MM.1S (cell line): ENCODE results near the gene PRKG1.

Experiments used
- DNase-seq: peaks from one replicate; pipeline ENCODE4 v3.0.0-alpha.2; 2015
- H2AFZ ChIP-seq: fragments of 300-600 bp; sonication (generic); 2 replicates; pipeline ENCODE4 v1.6.0; 2016; ENCODE audit warnings: antibody characterized with exemption, low read length
- H3F3A ChIP-seq: fragments of 300-600 bp; sonication (generic); 2 replicates; pipeline ENCODE4 v1.6.1; 2016; ENCODE audit warnings: mild to moderate bottlenecking, antibody characterized with exemption, low read length, moderate library complexity, mixed read lengths; ENCODE audit not compliant: insufficient read depth
- H3K27ac ChIP-seq: fragments of 300-600 bp; sonication (generic); 2 replicates; pipeline ENCODE4 v1.5.1; 2016; ENCODE audit warnings: mild to moderate bottlenecking, low read length
- H3K27me3 ChIP-seq: fragments of 300-600 bp; sonication (generic); replicated peaks from 2 replicates; pipeline ENCODE4 v1.6.0; 2016; ENCODE audit warnings: low read length; ENCODE audit not compliant: insufficient read depth
- H3K36me3 ChIP-seq: fragments of 300-600 bp; sonication (generic); replicated peaks from 2 replicates; pipeline ENCODE4 v1.6.1; 2016; ENCODE audit warnings: mild to moderate bottlenecking, low read length, mixed read lengths; ENCODE audit not compliant: insufficient read depth
- H3K4me1 ChIP-seq: fragments of 300-600 bp; sonication (generic); 2 replicates; pipeline ENCODE4 v1.6.1; 2016; ENCODE audit warnings: low read length, mixed read lengths
- H3K4me2 ChIP-seq: fragments of 300-600 bp; sonication (generic); 2 replicates; pipeline ENCODE4 v1.6.0; 2016; ENCODE audit warnings: low read depth, low read length
- H3K4me3 ChIP-seq: fragments of 300-600 bp; sonication (generic); 2 replicates; pipeline ENCODE4 v1.5.1; 2016; ENCODE audit warnings: low read length, mixed read lengths
- H3K79me2 ChIP-seq: fragments of 300-600 bp; sonication (generic); 2 replicates; pipeline ENCODE4 v1.6.1; 2016; ENCODE audit warnings: mixed run types, low read length, mixed read lengths
- H3K9ac ChIP-seq: fragments of 300-600 bp; sonication (generic); 2 replicates; pipeline ENCODE4 v1.6.1; 2016; ENCODE audit warnings: low read length, mixed read lengths
- H3K9me2 ChIP-seq: fragments of 300-600 bp; sonication (generic); replicated peaks from 2 replicates; pipeline ENCODE4 v1.6.1; 2016; ENCODE audit warnings: mild to moderate bottlenecking, low read length, mixed read lengths; ENCODE audit not compliant: insufficient read depth
- H3K9me3 ChIP-seq: fragments of 300-600 bp; sonication (generic); replicated peaks from 2 replicates; pipeline ENCODE4 v1.6.1; 2016; ENCODE audit warnings: mild to moderate bottlenecking, low read length, mixed read lengths; ENCODE audit not compliant: insufficient read depth
- H4K20me1 ChIP-seq: fragments of 300-600 bp; sonication (generic); 2 replicates; pipeline ENCODE4 v1.6.1; 2016; ENCODE audit warnings: mild to moderate bottlenecking, low read length, moderate library complexity, mixed read lengths; ENCODE audit not compliant: insufficient read depth
- CTCF ChIP-seq: fragments of 300-600 bp; sonication (generic); IDR thresholded peaks from 2 replicates; pipeline ENCODE4 v1.5.1; 2016; ENCODE audit warnings: antibody characterized with exemption, low read length, mixed read lengths
- EZH2 ChIP-seq: fragments of 300-600 bp; sonication (generic); optimal IDR thresholded peaks from 2 replicates; pipeline ENCODE3; 2017; ENCODE audit warnings: low read depth, mild to moderate bottlenecking, antibody characterized with exemption, low read length, mixed read lengths
- EZH2phosphoT487 ChIP-seq: fragments of 300-600 bp; sonication (generic); IDR thresholded peaks from 2 replicates; pipeline ENCODE4 v1.6.1; 2018; ENCODE audit warnings: antibody characterized with exemption, low read length

PRKG1 gene

GRCh38 chr10:51897560-51897959 is 823.3 kb downstream of the PRKG1 start:
- Histone ChIP-seq H3K4me1 (no peaks in the 10 kb centered on the region), H3F3A (no peaks in the 10 kb centered on the region), H3K9me2 (no peaks in the 10 kb centered on the region), H3K4me3 (no peak overlapping the region), H3K9ac (no peak overlapping the region), H4K20me1 (no peaks in the 10 kb centered on the region), H3K27ac (no peak overlapping the region), H3K27me3 (no peaks in the 10 kb centered on the region), H3K79me2 (no peaks in the 10 kb centered on the region), H3K9me3 (no peaks in the 10 kb centered on the region), H2AFZ (no peak overlapping the region), H3K4me2 (no peak overlapping the region), H3K36me3 (no peaks in the 10 kb centered on the region)
- TF ChIP-seq EZH2 (no peak), EZH2phosphoT487 (no peak), CTCF (no peak)
- DNase-seq: no peak

- no peaks in the 10 kb centered on the region for H4K20me1 ChIP-seq
- H3K9ac ChIP-seq: no peak overlapping the region
- no peak overlapping the region for H2AFZ ChIP-seq
- no peaks in the 10 kb centered on the region for H3K27me3 ChIP-seq
- no peaks in the 10 kb centered on the region for H3K4me1 ChIP-seq
- no peak overlapping the region for H3K4me3 ChIP-seq
- DNase-seq: no peak
- H3K9me2 ChIP-seq: no peaks in the 10 kb centered on the region
- H3K9me3 ChIP-seq: no peaks in the 10 kb centered on the region
- H3K36me3 ChIP-seq: no peaks in the 10 kb centered on the region
- no peak overlapping the region for H3K27ac ChIP-seq
- H3F3A ChIP-seq: no peaks in the 10 kb centered on the region
- H3K79me2 ChIP-seq: no peaks in the 10 kb centered on the region
- TF ChIP-seq CTCF (no peak), EZH2phosphoT487 (no peak), EZH2 (no peak)
- H3K4me2 ChIP-seq: no peak overlapping the region
Observed at GRCh38 chr10:51900180-51900579, 825.9 kb downstream of the PRKG1 start.

- Histone ChIP-seq H2AFZ (no peak overlapping the region), H3K4me1 (no peaks in the 10 kb centered on the region), H3K9ac (no peak overlapping the region), H3K27ac (no peak overlapping the region), H3K27me3 (no peaks in the 10 kb centered on the region), H3F3A (no peaks in the 10 kb centered on the region), H3K4me2 (no peak overlapping the region), H3K9me3 (no peaks in the 10 kb centered on the region), H3K4me3 (no peak overlapping the region), H3K36me3 (no peaks in the 10 kb centered on the region), H3K79me2 (no peaks in the 10 kb centered on the region), H4K20me1 (no peaks in the 10 kb centered on the region), H3K9me2 (no peaks in the 10 kb centered on the region)
- TF ChIP-seq CTCF (no peak), EZH2 (no peak), EZH2phosphoT487 (no peak)
- no peak for DNase-seq
Observed at GRCh38 chr10:51903675-51904074, 829.4 kb downstream of the PRKG1 start.
